Osteocyte (in vitro differentiated cells): ENCODE data around the gene PRX. TPM values are rescaled to one million over a fixed set of nuclear protein-coding genes. Genes with fewer than 3 reads are reported as not detected.
A peak's percentile ranks its signal among the peaks of the same experiment; 100 is the strongest.

Source experiments
- DNase-seq: peaks from one replicate; pipeline ENCODE4 v3.0.0; 2021; ENCODE audit warnings: mixed read lengths; ENCODE audit not compliant: unreplicated experiment; ENCODE audit errors: extremely low spot score
- H3K27ac Mint-ChIP-seq: one replicate; pipeline ENCODE4 v1.8.0; 2021; ENCODE audit warnings: mild to moderate bottlenecking, mixed read lengths; ENCODE audit not compliant: unreplicated experiment
- H3K27me3 Mint-ChIP-seq: one replicate; pipeline ENCODE4 v1.8.0; 2021; ENCODE audit warnings: mixed read lengths; ENCODE audit not compliant: unreplicated experiment
- H3K36me3 Mint-ChIP-seq: one replicate; pipeline ENCODE4 v1.8.0; 2021; ENCODE audit warnings: mixed read lengths; ENCODE audit not compliant: unreplicated experiment
- H3K4me1 Mint-ChIP-seq: one replicate; pipeline ENCODE4 v1.8.0; 2021; ENCODE audit warnings: mixed read lengths; ENCODE audit not compliant: unreplicated experiment
- H3K4me3 Mint-ChIP-seq: one replicate; pipeline ENCODE4 v1.8.0; 2021; ENCODE audit warnings: mild to moderate bottlenecking, moderate library complexity, mixed read lengths; ENCODE audit not compliant: unreplicated experiment
- H3K9me3 Mint-ChIP-seq: one replicate; pipeline ENCODE4 v1.8.0; 2021; ENCODE audit warnings: mixed read lengths; ENCODE audit not compliant: unreplicated experiment
- CTCF ChIP-seq: fragments of 200-600 bp; sonication (generic); IDR thresholded peaks from 2 replicates; pipeline ENCODE4 v1.5.0; 2021; ENCODE audit warnings: antibody characterized with exemption, mild to moderate bottlenecking, moderate library complexity
- total RNA-seq: library from RNA; stranded (reverse); gene quantifications from 2 replicates; pipeline ENCODE4 v1.2.1, GENCODE V29; 2021

Gene PRX
- total RNA-seq, 1 donor from 2014 or later: 5.0 TPM

DNA sequence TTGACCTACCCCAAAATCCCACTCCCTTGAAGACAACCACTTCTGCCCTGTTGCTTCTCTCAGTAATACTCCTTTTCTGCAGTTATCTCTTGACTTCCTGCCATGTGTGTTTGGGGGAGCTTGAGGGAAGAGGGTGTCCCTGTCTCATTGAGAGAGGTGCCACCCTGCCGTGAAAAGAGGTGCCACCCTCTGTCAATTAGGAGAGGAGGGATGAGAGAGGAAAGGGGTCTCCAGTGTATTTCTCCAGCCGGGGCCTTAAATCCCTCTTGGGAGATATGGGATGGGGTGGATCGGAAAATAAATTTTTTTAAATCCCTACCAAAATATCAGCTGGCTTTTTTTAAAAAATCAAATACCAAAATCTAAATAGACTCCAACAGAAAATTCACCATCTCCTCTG, 48.2 kb downstream of the PRX start:
- Mint-ChIP-seq H3K4me1 (peaks cover 20% of the 10 kb centered on the region), H3K36me3 (peaks cover 4% of the 10 kb centered on the region), H3K27ac (peak overlapping the region; percentile 77), H3K4me3 (peak overlapping the region; percentile 79), H3K27me3 (no peaks in the 10 kb centered on the region), H3K9me3 (no peaks in the 10 kb centered on the region)
- no peak for DNase-seq
- TF ChIP-seq CTCF: no peak

- no peak for TF ChIP-seq CTCF
- H3K9me3 Mint-ChIP-seq: no peaks in the 10 kb centered on the region
- H3K27me3 Mint-ChIP-seq: no peaks in the 10 kb centered on the region
- H3K4me1 Mint-ChIP-seq: peaks cover 22% of the 10 kb centered on the region
- H3K27ac Mint-ChIP-seq: no peak overlapping the region
- H3K36me3 Mint-ChIP-seq: peaks cover 3% of the 10 kb centered on the region
- no peak for DNase-seq
- no peak overlapping the region for H3K4me3 Mint-ChIP-seq
These were observed 50.1 kb downstream of the PRX start for GRCh38 chr19:40363069-40363468.

- Mint-ChIP-seq H3K27me3 (no peaks in the 10 kb centered on the region), H3K4me3 (no peak overlapping the region), H3K27ac (no peak overlapping the region), H3K9me3 (no peaks in the 10 kb centered on the region), H3K4me1 (peaks cover 23% of the 10 kb centered on the region), H3K36me3 (peaks cover 3% of the 10 kb centered on the region)
- no peak for DNase-seq
- TF ChIP-seq CTCF: no peak
These were observed 51.0 kb downstream of the PRX start for GRCh38 chr19:40362160-40362559.

DNA sequence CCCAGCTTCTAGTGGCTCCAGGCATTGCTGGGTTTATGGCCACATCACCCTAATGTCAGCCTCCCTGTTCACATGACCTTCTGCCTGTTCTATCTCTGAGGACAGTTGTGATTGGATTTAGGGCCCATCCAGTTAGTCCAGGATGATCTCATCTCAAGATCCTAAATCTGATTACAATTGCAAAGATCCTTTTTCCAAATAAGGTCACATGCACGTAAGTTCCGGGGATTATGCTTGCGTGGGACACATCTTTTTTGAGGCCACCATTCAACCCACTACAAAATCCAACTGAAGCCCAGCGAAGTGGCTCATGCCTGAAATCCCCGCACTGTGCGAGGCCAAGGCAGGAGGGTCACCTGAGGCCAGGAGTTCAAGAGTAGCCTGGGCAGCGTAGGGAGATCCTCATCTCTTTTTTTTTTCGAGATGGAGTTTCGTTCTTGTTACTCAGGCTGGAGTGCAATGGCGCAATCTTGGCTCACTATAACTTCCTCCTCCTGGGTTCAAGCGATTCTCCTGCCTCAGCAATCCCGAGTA, 52.4 kb downstream of the PRX start:
- no peak overlapping the region for H3K27ac Mint-ChIP-seq
- DNase-seq: no peak
- no peak overlapping the region for H3K4me3 Mint-ChIP-seq
- TF ChIP-seq CTCF: no peak
- peaks cover 13% of the 10 kb centered on the region for H3K4me1 Mint-ChIP-seq
- H3K9me3 Mint-ChIP-seq: no peaks in the 10 kb centered on the region
- no peaks in the 10 kb centered on the region for H3K27me3 Mint-ChIP-seq
- H3K36me3 Mint-ChIP-seq: peaks cover 3% of the 10 kb centered on the region

- Mint-ChIP-seq H3K27me3 (no peaks in the 10 kb centered on the region), H3K36me3 (peaks cover 3% of the 10 kb centered on the region), H3K4me1 (peaks cover 9% of the 10 kb centered on the region), H3K27ac (no peak overlapping the region), H3K9me3 (no peaks in the 10 kb centered on the region), H3K4me3 (no peak overlapping the region)
- no peak for TF ChIP-seq CTCF
- DNase-seq: no peak
These were observed 53.0 kb downstream of the PRX start for GRCh38 chr19:40360020-40360707.
